Stomach (tissue), 4 donors: Measurements from ENCODE around the gene FUT8.

Experiments used
- CTCF ChIP-seq, 7 experiments: fragments of 450-650 bp in 4 of 7; fragments of 200-600 bp in 3 of 7; sonication (generic) in 3 of 7; IDR thresholded peaks; one replicate each; pipeline ENCODE4 v1.5.1; 2016 to 2019; ENCODE audit warnings: antibody characterized with exemption in 7 of 7, control low read depth in 2 of 7, mild to moderate bottlenecking in 1 of 7
- POLR2AphosphoS5 ChIP-seq, 3 donors: sonication (generic); formaldehyde crosslinking; IDR thresholded peaks; one replicate each; pipeline ENCODE4 v1.6.1; 2016; ENCODE audit warnings: antibody characterized with exemption in 3 of 3

- TF ChIP-seq POLR2AphosphoS5 (IDR thresholded peaks at IDR 0.05) (no peak), CTCF (IDR thresholded peaks at IDR 0.05) (no peak)
Observed at GRCh38 chr14:65408113-65408512, 4.4 kb upstream of the FUT8 start.
